Left ventricle myocardium superior (tissue), 1 donor: ENCODE measurements around the gene MIDN. TPM values are rescaled to one million over a fixed set of nuclear protein-coding genes. Genes with fewer than 3 reads are reported as not detected.
A peak's percentile ranks its signal among the peaks of the same experiment; 100 is the strongest.

Experiments
- ATAC-seq: fragments of 200-7000 bp; cut with Tn5 transposase; one replicate; pipeline ENCODE4 v1.9.1; 2020; ENCODE audit warnings: mild to moderate bottlenecking, moderate library complexity
- DNase-seq: peaks from one replicate; pipeline ENCODE4 v3.0.0-alpha.2; 2020
- intact Hi-C: fragments of 100-400 bp; cut with micrococcal nuclease; formaldehyde crosslinking; loops from one replicate; pipeline ENCODE4 v1.11.0; 2022
- total RNA-seq: library from RNA; stranded (reverse); fragmentation: NEBNext Ultra II Directional; extraction: Animal tissue kit (Norgen Biotek cat#: 25700); gene quantifications from one replicate; pipeline ENCODE4 v1.2.1, GENCODE V29; 2021
- donor health status: DM: no; HTN: yes; CAD: no; lungs with severe emphysema.

MIDN gene
- total RNA-seq, 1 donor from 2014 or later: 59.7 TPM

GRCh38 chr19:1230783-1231489, 17.4 kb upstream of the MIDN start:
- intact Hi-C loops: no loop called here
- DNase-seq (no peak), ATAC-seq (no peak)

GRCh38 chr19:1231729-1232637, 16.4 kb upstream of the MIDN start:
- DNase-seq: no peak

GRCh38 chr19:1232652-1233072, 15.7 kb upstream of the MIDN start:
- intact Hi-C loops: no loop called here
- DNase-seq: peak; percentile 66
- peak; percentile 15 for ATAC-seq

More at GRCh38 chr19:1231729-1232637, 16.4 kb upstream of the MIDN start:
- peak; percentile 17 for ATAC-seq
- intact Hi-C loops: no loop called here

GRCh38 chr19:1233115-1233667, 15.2 kb upstream of the MIDN start:
- intact Hi-C loops: no loop called here
- ATAC-seq: no peak
- no peak for DNase-seq

GRCh38 chr19:1234051-1234954, 14.1 kb upstream of the MIDN start:
- DNase-seq (no peak), ATAC-seq (no peak)
- intact Hi-C loops: no loop called here

- DNase-seq (no peak), ATAC-seq (no peak)
- intact Hi-C loops: no loop called here
Measured at GRCh38 chr19:1234955-1235380, 13.4 kb upstream of the MIDN start.

GRCh38 chr19:1235625-1236538, 12.5 kb upstream of the MIDN start:
- intact Hi-C loops: no loop called here
- DNase-seq (no peak), ATAC-seq (no peak)

- ATAC-seq (no peak), DNase-seq (no peak)
- intact Hi-C loops: no loop called here
Measured at GRCh38 chr19:1236576-1236975, 11.8 kb upstream of the MIDN start.

- peak; percentile 62 for DNase-seq
- ATAC-seq: no peak
- intact Hi-C loops: no loop called here
Measured at GRCh38 chr19:1237027-1237659, 11.2 kb upstream of the MIDN start.

GRCh38 chr19:1237754-1238368, 10.5 kb upstream of the MIDN start, which contains the start of gene CBARP:
Gene CBARP, minus strand, starts transcription at chr19:1238005. Its CDS starts 1,905 bp downstream, at chr19:1236100.
- DNase-seq (peak; percentile 76), ATAC-seq (no peak)
- intact Hi-C loops: no loop called here

GRCh38 chr19:1238369-1239303, 9.7 kb upstream of the MIDN start:
- no peak for DNase-seq
- intact Hi-C loops: no loop called here
- ATAC-seq: no peak

GRCh38 chr19:1239420-1239795, 9.0 kb upstream of the MIDN start:
- intact Hi-C loops: no loop called here
- no peak for ATAC-seq
- no peak for DNase-seq

- intact Hi-C loops: no loop called here
- peak; percentile 96 for DNase-seq
- peak; percentile 47 for ATAC-seq
Measured at GRCh38 chr19:1239796-1240737, 8.3 kb upstream of the MIDN start.

- intact Hi-C loops: no loop called here
- DNase-seq (no peak), ATAC-seq (no peak)
Measured at GRCh38 chr19:1240925-1241324, 7.5 kb upstream of the MIDN start.
